ENCODE measurements around the gene CDK2. TPM values are rescaled to one million over a fixed set of nuclear protein-coding genes. Genes with fewer than 3 reads are reported as not detected.

The CDK2 gene
- total RNA-seq, 1 donor from 2014 or later = 46.5 TPM

GRCh38 chr12:56010111-56010570, 43.5 kb downstream of the CDK2 start:
- Mint-ChIP-seq H3K36me3 (peaks cover 11% of the 10 kb centered on the region), H3K9me3 (no peaks in the 10 kb centered on the region), H3K27me3 (ENCODE audit: insufficient read depth, low read depth) (peaks cover 12% of the 10 kb centered on the region), H3K4me3 (peak overlapping the region; percentile 3), H3K27ac (no peak overlapping the region), H3K4me1 (peaks cover 17% of the 10 kb centered on the region)
- no peak overlapping the region for H2AFZ ChIP-seq (replicated peaks)
- peaks cover 19% of the 10 kb centered on the region for H3F3A ChIP-seq (ENCODE audit: low read depth)
- H3K4me1 ChIP-seq = peaks cover 4% of the 10 kb centered on the region
- no peak for TF ChIP-seq EZH2phosphoT487 (IDR thresholded peaks at IDR 0.05)
- TF ChIP-seq CTCF (IDR thresholded peaks at IDR 0.05) = no peak
- no peak for TF ChIP-seq EZH2 (IDR thresholded peaks at IDR 0.05)
- DNase-seq (ENCODE audit: low spot score) = no peak
- H3K27me3 ChIP-seq = no peaks in the 10 kb centered on the region
- no peak overlapping the region for H3K9ac ChIP-seq
- no peak overlapping the region for H3K4me2 ChIP-seq
- no peaks in the 10 kb centered on the region for H3K36me3 ChIP-seq
- no peaks in the 10 kb centered on the region for H3K9me3 ChIP-seq (ENCODE audit: low read depth)
- H3K79me2 ChIP-seq (ENCODE audit: low read depth) = no peaks in the 10 kb centered on the region
- no peak overlapping the region for H3K4me3 ChIP-seq
- no peaks in the 10 kb centered on the region for H4K20me1 ChIP-seq (ENCODE audit: low read depth)
- no peak overlapping the region for H3K27ac ChIP-seq

- H4K20me1 ChIP-seq (ENCODE audit: low read depth) = no peaks in the 10 kb centered on the region
- H3K27me3 ChIP-seq = no peaks in the 10 kb centered on the region
- H3K79me2 ChIP-seq (ENCODE audit: low read depth) = no peaks in the 10 kb centered on the region
- H3K4me1 ChIP-seq = peaks cover 4% of the 10 kb centered on the region
- H3K9me3 ChIP-seq (ENCODE audit: low read depth) = no peaks in the 10 kb centered on the region
- no peaks in the 10 kb centered on the region for H3K36me3 ChIP-seq
- no peak for DNase-seq (ENCODE audit: low spot score)
- Mint-ChIP-seq H3K4me3 (no peak overlapping the region), H3K9me3 (no peaks in the 10 kb centered on the region), H3K27ac (no peak overlapping the region), H3K4me1 (peaks cover 17% of the 10 kb centered on the region), H3K27me3 (ENCODE audit: insufficient read depth, low read depth) (peaks cover 7% of the 10 kb centered on the region), H3K36me3 (peaks cover 8% of the 10 kb centered on the region)
- H3F3A ChIP-seq (ENCODE audit: low read depth) = peaks cover 13% of the 10 kb centered on the region
- no peak overlapping the region for H3K27ac ChIP-seq
- no peak overlapping the region for H3K9ac ChIP-seq
- no peak overlapping the region for H2AFZ ChIP-seq (replicated peaks)
- H3K4me3 ChIP-seq = no peak overlapping the region
- TF ChIP-seq EZH2 (IDR thresholded peaks at IDR 0.05) (no peak), CTCF (IDR thresholded peaks at IDR 0.05) (no peak), EZH2phosphoT487 (IDR thresholded peaks at IDR 0.05) (no peak)
- H3K4me2 ChIP-seq = no peak overlapping the region
Measured at GRCh38 chr12:56011509-56012090, 45.0 kb downstream of the CDK2 start.

- Histone ChIP-seq H3F3A (ENCODE audit: low read depth) (no peaks in the 10 kb centered on the region), H3K4me2 (no peak overlapping the region), H3K27me3 (no peaks in the 10 kb centered on the region), H3K9ac (no peak overlapping the region), H3K27ac (no peak overlapping the region), H3K79me2 (ENCODE audit: low read depth) (no peaks in the 10 kb centered on the region), H3K36me3 (no peaks in the 10 kb centered on the region), H3K4me3 (no peak overlapping the region), H4K20me1 (ENCODE audit: low read depth) (no peaks in the 10 kb centered on the region), H3K4me1 (peaks cover 4% of the 10 kb centered on the region), H3K9me3 (ENCODE audit: low read depth) (no peaks in the 10 kb centered on the region), H2AFZ (replicated peaks) (no peak overlapping the region)
- H3K9me3 Mint-ChIP-seq = no peaks in the 10 kb centered on the region
- H3K27ac Mint-ChIP-seq = no peak overlapping the region
- H3K4me3 Mint-ChIP-seq = no peak overlapping the region
- peaks cover 11% of the 10 kb centered on the region for H3K36me3 Mint-ChIP-seq
- TF ChIP-seq EZH2 (IDR thresholded peaks at IDR 0.05) = no peak
- TF ChIP-seq EZH2phosphoT487 (IDR thresholded peaks at IDR 0.05) = no peak
- TF ChIP-seq CTCF (IDR thresholded peaks at IDR 0.05) = no peak
- no peak for DNase-seq (ENCODE audit: low spot score)
- peaks cover 2% of the 10 kb centered on the region for H3K27me3 Mint-ChIP-seq (ENCODE audit: insufficient read depth, low read depth)
- H3K4me1 Mint-ChIP-seq = peaks cover 10% of the 10 kb centered on the region
Measured at GRCh38 chr12:56013482-56013881, 46.9 kb downstream of the CDK2 start.
